CD4-positive, alpha-beta T cell (primary cell): Measurements from ENCODE around the gene INVS. TPM values are rescaled to one million over a fixed set of nuclear protein-coding genes. Genes with fewer than 3 reads are reported as not detected.

Source experiments
- ATAC-seq: fragments of 200-7000 bp; cut with Tn5 transposase; one replicate; pipeline ENCODE4 v1.10.0; 2022; ENCODE audit warnings: mild to moderate bottlenecking; ENCODE audit not compliant: poor library complexity
- CTCF ChIA-PET: fragments of 350-600 bp; sonication (Branson Sonifier 250); formaldehyde crosslinking; loops from one replicate; lab custom pipeline; 2021; ENCODE audit warnings: antibody characterized with exemption, inconsistent platforms; lab: Charles Lee
- POLR2A ChIA-PET: fragments of 350-600 bp; sonication (Branson Sonifier 250); formaldehyde crosslinking; loops from one replicate; lab custom pipeline; 2021; ENCODE audit warnings: antibody characterized with exemption, inconsistent platforms; lab: Charles Lee
- DNase-seq, 14 experiments: peaks; one replicate each; pipeline ENCODE4 v3.0.0-alpha.2; 2013 to 2020; ENCODE audit warnings: mixed read lengths in 2 of 14
- H3K27ac ChIP-seq, 2 donors: one replicate each; pipeline versions ENCODE4 v1.5.1 to v1.7.0; 2013; ENCODE audit warnings: low read length in 2 of 2, low read depth in 1 of 2, mild to moderate bottlenecking in 1 of 2
- H3K27me3 ChIP-seq, 2 experiments: 1 replicate in 1 of 2; 2 replicates in 1 of 2; pipeline versions ENCODE4 v1.6.1 to v1.7.0; 2013; ENCODE audit warnings: low read length in 2 of 2, control low read depth in 1 of 2, mild to moderate bottlenecking in 1 of 2, moderate library complexity in 1 of 2; ENCODE audit not compliant: insufficient read depth in 2 of 2, control insufficient read depth in 1 of 2
- H3K36me3 ChIP-seq: one replicate; pipeline ENCODE4 v1.6.1; 2013; ENCODE audit warnings: low read length, control low read depth; ENCODE audit not compliant: insufficient read depth
- H3K4me1 ChIP-seq: one replicate; pipeline ENCODE4 v1.6.1; 2013; ENCODE audit warnings: low read length, control low read depth; ENCODE audit not compliant: insufficient read depth
- H3K4me3 ChIP-seq: one replicate; pipeline ENCODE4 v1.5.1; 2013; ENCODE audit warnings: mild to moderate bottlenecking, low read length, moderate library complexity
- H3K9me3 ChIP-seq, 2 experiments: 1 replicate in 1 of 2; 2 replicates in 1 of 2; pipeline versions ENCODE4 v1.6.1 to v1.7.0; 2013; ENCODE audit warnings: low read length in 2 of 2, mild to moderate bottlenecking in 2 of 2, control low read depth in 1 of 2, moderate library complexity in 1 of 2; ENCODE audit not compliant: control insufficient read depth in 1 of 2, insufficient read depth in 1 of 2
- H3K27ac Mint-ChIP-seq: one replicate; pipeline ENCODE4 v1.8.0; 2020; ENCODE audit warnings: mixed read lengths
- H3K27me3 Mint-ChIP-seq: one replicate; pipeline ENCODE4 v1.8.0; 2021; ENCODE audit warnings: mixed read lengths
- H3K36me3 Mint-ChIP-seq: one replicate; pipeline ENCODE4 v1.8.0; 2021; ENCODE audit warnings: low read depth, mixed read lengths
- H3K4me1 Mint-ChIP-seq: one replicate; pipeline ENCODE4 v1.8.0; 2021; ENCODE audit warnings: low read depth, mixed read lengths
- H3K4me3 Mint-ChIP-seq: one replicate; pipeline ENCODE4 v1.8.0; 2020; ENCODE audit warnings: mild to moderate bottlenecking, mixed read lengths
- H3K9me3 Mint-ChIP-seq: one replicate; pipeline ENCODE4 v1.8.0; 2020; ENCODE audit warnings: mixed read lengths
- CTCF ChIP-seq: fragments of 200-600 bp; IDR thresholded peaks from one replicate; pipeline ENCODE4 v1.8.0; 2022; ENCODE audit warnings: antibody characterized with exemption, mild to moderate bottlenecking
- intact Hi-C, 2 experiments: fragments of 100-400 bp; cut with DNase I in 1 of 2; cut with micrococcal nuclease in 1 of 2; formaldehyde crosslinking; loops; one replicate each; pipeline versions ENCODE4 v1.15.1 to v1.9.0; 2023 to 2025; cut with DNase I, micrococcal nuclease
- total RNA-seq, 174 experiments: library from RNA in 2 of 174; stranded (reverse) in 2 of 174; gene quantifications; one replicate each; pipeline ENCODE4 v1.2.3 and lab custom pipeline; 2021 to 2026

INVS gene
- total RNA-seq, 2 experiments from 2014 or later: 13.6 to 14.3 TPM

GRCh38 chr9:100186356-100186755, 87.3 kb downstream of the INVS start:
- no peak for TF ChIP-seq CTCF
- Mint-ChIP-seq H3K4me1 (no peaks in the 10 kb centered on the region), H3K27me3 (no peaks in the 10 kb centered on the region), H3K9me3 (peaks cover 23% of the 10 kb centered on the region), H3K4me3 (no peak overlapping the region), H3K27ac (no peak overlapping the region), H3K36me3 (peaks cover 67% of the 10 kb centered on the region)
- ATAC-seq: no peak
- no peak overlapping the region for H3K27ac ChIP-seq
- ChIA-PET CTCF (no interaction called here), POLR2A (no interaction called here)
- H3K36me3 ChIP-seq: no peaks in the 10 kb centered on the region
- DNase-seq: no peak
- H3K4me3 ChIP-seq: no peak overlapping the region
- peaks cover 15 to 27% of the 10 kb centered on the region in 2 experiments for H3K9me3 ChIP-seq
- intact Hi-C loops: no loop called here
- H3K4me1 ChIP-seq: no peaks in the 10 kb centered on the region
- no peaks in the 10 kb centered on the region for H3K27me3 ChIP-seq

- Histone ChIP-seq H3K36me3 (no peaks in the 10 kb centered on the region), H3K4me3 (no peak overlapping the region), H3K27me3 (no peaks in the 10 kb centered on the region), H3K27ac (no peak overlapping the region), H3K9me3 (peaks cover 15 to 31% of the 10 kb centered on the region in 2 experiments), H3K4me1 (no peaks in the 10 kb centered on the region)
- DNase-seq (no peak), ATAC-seq (no peak)
- Mint-ChIP-seq H3K4me1 (no peaks in the 10 kb centered on the region), H3K27ac (no peak overlapping the region), H3K9me3 (peaks cover 13% of the 10 kb centered on the region), H3K27me3 (no peaks in the 10 kb centered on the region), H3K4me3 (no peak overlapping the region), H3K36me3 (peaks cover 93% of the 10 kb centered on the region)
- ChIA-PET CTCF (no interaction called here), POLR2A (no interaction called here)
- no peak for TF ChIP-seq CTCF
- intact Hi-C loops: no loop called here
Measured at GRCh38 chr9:100190339-100190738, 91.3 kb downstream of the INVS start.

- ChIA-PET CTCF (no interaction called here), POLR2A (no interaction called here)
- H3K4me3 Mint-ChIP-seq: no peak overlapping the region
- DNase-seq (no peak), ATAC-seq (no peak)
- no peak overlapping the region for H3K27ac ChIP-seq
- TF ChIP-seq CTCF: no peak
- no peaks in the 10 kb centered on the region for H3K27me3 ChIP-seq
- H3K9me3 Mint-ChIP-seq: peaks cover 11% of the 10 kb centered on the region
- H3K9me3 ChIP-seq: peaks cover 15 to 31% of the 10 kb centered on the region in 2 experiments
- no peaks in the 10 kb centered on the region for H3K36me3 ChIP-seq
- no peak overlapping the region for H3K27ac Mint-ChIP-seq
- peaks cover 93% of the 10 kb centered on the region for H3K36me3 Mint-ChIP-seq
- no peaks in the 10 kb centered on the region for H3K4me1 ChIP-seq
- no peak overlapping the region for H3K4me3 ChIP-seq
- intact Hi-C loops: no loop called here
- no peaks in the 10 kb centered on the region for H3K4me1 Mint-ChIP-seq
- no peaks in the 10 kb centered on the region for H3K27me3 Mint-ChIP-seq
Measured at GRCh38 chr9:100191264-100191663, 92.2 kb downstream of the INVS start.
